Caco-2 (cell line): ENCODE results near the gene EPS15. TPM values are rescaled to one million over a fixed set of nuclear protein-coding genes. Genes with fewer than 3 reads are reported as not detected.

Experiments used
- BruUV-seq: library from RNA; stranded (reverse); fragments of 400-500 nt; replicated peaks from 2 replicates; lab custom pipeline; 2021; lab: Mats Ljungman, UMichigan
- CTCF ChIA-PET: fragments of 300-600 bp; sonication (Branson Sonifier 250); formaldehyde crosslinking; loops from one replicate; lab custom pipeline; 2022; ENCODE audit warnings: antibody characterized with exemption; lab: Charles Lee
- POLR2A ChIA-PET: fragments of 300-600 bp; sonication (Branson Sonifier 250); formaldehyde crosslinking; loops from one replicate; lab custom pipeline; 2022; ENCODE audit warnings: antibody characterized with exemption; lab: Charles Lee
- DNase-seq, 2 experiments: peaks; one replicate each; pipeline versions ENCODE4 v3.0.0 to v3.0.0-alpha.2; 2020 to 2022
- H3K27me3 ChIP-seq: replicated peaks from 2 replicates; pipeline ENCODE4 v1.6.0; 2011; ENCODE audit warnings: low read length; ENCODE audit not compliant: control insufficient read depth, insufficient read depth
- H3K36me3 ChIP-seq: 2 replicates; pipeline ENCODE4 v1.5.1; 2011; ENCODE audit warnings: low read length; ENCODE audit not compliant: control insufficient read depth, insufficient read depth
- H3K4me1 ChIP-seq: fragments of 250-450 bp; sonication (Bioruptor Pico); 2 replicates; pipeline ENCODE4 v1.5.1; 2020; ENCODE audit warnings: mild to moderate bottlenecking
- H3K4me3 ChIP-seq: 2 replicates; pipeline ENCODE4 v1.5.1; 2011; ENCODE audit warnings: low read depth, mild to moderate bottlenecking, control low read depth, low read length
- H3K9me3 ChIP-seq: fragments of 250-450 bp; sonication (Bioruptor Pico); 2 replicates; pipeline ENCODE4 v1.5.1; 2020; ENCODE audit warnings: mild to moderate bottlenecking, moderate library complexity
- H3K27ac Mint-ChIP-seq: one replicate; pipeline ENCODE4 v1.8.0; 2022; ENCODE audit warnings: mixed read lengths; ENCODE audit not compliant: unreplicated experiment
- H3K27me3 Mint-ChIP-seq: one replicate; pipeline ENCODE4 v1.8.0; 2022; ENCODE audit warnings: mixed read lengths; ENCODE audit not compliant: insufficient read depth, unreplicated experiment
- H3K36me3 Mint-ChIP-seq: one replicate; pipeline ENCODE4 v1.8.0; 2022; ENCODE audit warnings: mild to moderate bottlenecking, mixed read lengths; ENCODE audit not compliant: insufficient read depth, unreplicated experiment
- H3K4me1 Mint-ChIP-seq: one replicate; pipeline ENCODE4 v1.8.0; 2022; ENCODE audit warnings: low read depth, mixed read lengths; ENCODE audit not compliant: unreplicated experiment
- H3K4me3 Mint-ChIP-seq: one replicate; pipeline ENCODE4 v1.8.0; 2022; ENCODE audit warnings: mild to moderate bottlenecking, moderate library complexity, mixed read lengths; ENCODE audit not compliant: unreplicated experiment
- H3K9me3 Mint-ChIP-seq: one replicate; pipeline ENCODE4 v1.8.0; 2022; ENCODE audit warnings: mixed read lengths; ENCODE audit not compliant: unreplicated experiment
- intact Hi-C: fragments of 100-400 bp; cut with micrococcal nuclease; formaldehyde crosslinking; loops from one replicate; pipeline ENCODE4 v1.10.0; 2022; ENCODE audit not compliant: unreplicated experiment
- total RNA-seq: library from RNA; stranded (reverse); gene quantifications from 2 replicates; pipeline ENCODE4 v1.2.3, GENCODE V29; 2022
- TF ChIP-seq, protein P1 (sequence below), 2 experiments: fragments of 200-600 bp in 1 of 2; IDR thresholded peaks; 1 replicate in 1 of 2; 2 replicates in 1 of 2; pipeline versions ENCODE4 v1.5.1 to v1.8.0; 2011 to 2022; ENCODE audit warnings: antibody characterized with exemption in 1 of 2, control low read depth in 1 of 2, inconsistent platforms in 1 of 2, low read depth in 1 of 2, low read length in 1 of 2, mild to moderate bottlenecking in 1 of 2, moderate library complexity in 1 of 2; ENCODE audit not compliant: insufficient read depth in 1 of 2, severe bottlenecking in 1 of 2, unreplicated experiment in 1 of 2

EPS15 gene
- total RNA-seq, 1 experiment from 2014 or later: 41.5 TPM

- CTCF ChIA-PET: no interaction called here
- Histone ChIP-seq H3K4me1 (peaks cover 10% of the 10 kb centered on the region; the same call in 1 of the 2 replicates), H3K36me3 (no peaks in the 10 kb centered on the region), H3K4me3 (no peak overlapping the region), H3K27me3 (no peaks in the 10 kb centered on the region), H3K9me3 (no peaks in the 10 kb centered on the region)
- Mint-ChIP-seq H3K4me3 (no peak overlapping the region), H3K9me3 (no peaks in the 10 kb centered on the region), H3K4me1 (peaks cover 7% of the 10 kb centered on the region), H3K27me3 (no peaks in the 10 kb centered on the region), H3K36me3 (peaks cover 1% of the 10 kb centered on the region), H3K27ac (no peak overlapping the region)
- no peak for DNase-seq
- no TSS peak for BruUV-seq
- TF ChIP-seq, protein P1, sequence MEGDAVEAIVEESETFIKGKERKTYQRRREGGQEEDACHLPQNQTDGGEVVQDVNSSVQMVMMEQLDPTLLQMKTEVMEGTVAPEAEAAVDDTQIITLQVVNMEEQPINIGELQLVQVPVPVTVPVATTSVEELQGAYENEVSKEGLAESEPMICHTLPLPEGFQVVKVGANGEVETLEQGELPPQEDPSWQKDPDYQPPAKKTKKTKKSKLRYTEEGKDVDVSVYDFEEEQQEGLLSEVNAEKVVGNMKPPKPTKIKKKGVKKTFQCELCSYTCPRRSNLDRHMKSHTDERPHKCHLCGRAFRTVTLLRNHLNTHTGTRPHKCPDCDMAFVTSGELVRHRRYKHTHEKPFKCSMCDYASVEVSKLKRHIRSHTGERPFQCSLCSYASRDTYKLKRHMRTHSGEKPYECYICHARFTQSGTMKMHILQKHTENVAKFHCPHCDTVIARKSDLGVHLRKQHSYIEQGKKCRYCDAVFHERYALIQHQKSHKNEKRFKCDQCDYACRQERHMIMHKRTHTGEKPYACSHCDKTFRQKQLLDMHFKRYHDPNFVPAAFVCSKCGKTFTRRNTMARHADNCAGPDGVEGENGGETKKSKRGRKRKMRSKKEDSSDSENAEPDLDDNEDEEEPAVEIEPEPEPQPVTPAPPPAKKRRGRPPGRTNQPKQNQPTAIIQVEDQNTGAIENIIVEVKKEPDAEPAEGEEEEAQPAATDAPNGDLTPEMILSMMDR (IDR thresholded peaks at IDR 0.05; ENCODE audit: insufficient read depth in 1 of 2, low read depth in 1 of 2, low read length in 1 of 2, severe bottlenecking in 1 of 2, unreplicated experiment in 1 of 2): no peak
- intact Hi-C loops: no loop called here
- POLR2A ChIA-PET: no interaction called here
These were observed 172.8 kb downstream of the EPS15 start for GRCh38 chr1:51346086-51346942.

DNA sequence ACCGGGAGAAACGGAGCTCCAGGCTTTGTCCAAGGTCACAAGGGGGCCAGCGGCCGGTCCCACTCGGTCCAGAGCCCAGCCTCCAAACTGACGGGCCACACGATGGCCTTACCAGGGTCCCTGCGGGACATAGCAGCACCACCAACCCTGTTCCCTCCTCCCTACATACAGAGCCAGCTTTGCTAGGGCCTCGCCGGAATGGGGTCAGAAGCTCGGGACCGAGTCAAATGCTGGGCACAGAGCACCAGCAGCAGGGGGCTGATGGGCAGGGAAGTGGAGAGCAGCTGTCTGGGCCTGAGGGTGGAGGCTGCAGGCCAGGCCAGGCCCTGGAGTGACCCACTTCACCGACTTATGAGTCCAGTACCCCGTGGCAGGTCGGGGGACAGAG is 173.8 kb downstream of the EPS15 start:
- Histone ChIP-seq H3K9me3 (no peaks in the 10 kb centered on the region), H3K4me1 (peaks cover 10% of the 10 kb centered on the region; the same call in 1 of the 2 replicates), H3K4me3 (peak overlapping the region; percentile 11), H3K36me3 (no peaks in the 10 kb centered on the region), H3K27me3 (no peaks in the 10 kb centered on the region)
- Mint-ChIP-seq H3K4me1 (peaks cover 7% of the 10 kb centered on the region), H3K27ac (no peak overlapping the region), H3K9me3 (no peaks in the 10 kb centered on the region), H3K36me3 (no peaks in the 10 kb centered on the region), H3K4me3 (peak overlapping the region; percentile 78), H3K27me3 (no peaks in the 10 kb centered on the region)
- TF ChIP-seq, protein P1 (IDR thresholded peaks at IDR 0.05; ENCODE audit: insufficient read depth in 1 of 2, low read depth in 1 of 2, low read length in 1 of 2, severe bottlenecking in 1 of 2, unreplicated experiment in 1 of 2): no peak
- ChIA-PET POLR2A (no interaction called here), CTCF (no interaction called here)
- intact Hi-C loops: no loop called here
- BruUV-seq: no TSS peak
- no peak for DNase-seq

DNA sequence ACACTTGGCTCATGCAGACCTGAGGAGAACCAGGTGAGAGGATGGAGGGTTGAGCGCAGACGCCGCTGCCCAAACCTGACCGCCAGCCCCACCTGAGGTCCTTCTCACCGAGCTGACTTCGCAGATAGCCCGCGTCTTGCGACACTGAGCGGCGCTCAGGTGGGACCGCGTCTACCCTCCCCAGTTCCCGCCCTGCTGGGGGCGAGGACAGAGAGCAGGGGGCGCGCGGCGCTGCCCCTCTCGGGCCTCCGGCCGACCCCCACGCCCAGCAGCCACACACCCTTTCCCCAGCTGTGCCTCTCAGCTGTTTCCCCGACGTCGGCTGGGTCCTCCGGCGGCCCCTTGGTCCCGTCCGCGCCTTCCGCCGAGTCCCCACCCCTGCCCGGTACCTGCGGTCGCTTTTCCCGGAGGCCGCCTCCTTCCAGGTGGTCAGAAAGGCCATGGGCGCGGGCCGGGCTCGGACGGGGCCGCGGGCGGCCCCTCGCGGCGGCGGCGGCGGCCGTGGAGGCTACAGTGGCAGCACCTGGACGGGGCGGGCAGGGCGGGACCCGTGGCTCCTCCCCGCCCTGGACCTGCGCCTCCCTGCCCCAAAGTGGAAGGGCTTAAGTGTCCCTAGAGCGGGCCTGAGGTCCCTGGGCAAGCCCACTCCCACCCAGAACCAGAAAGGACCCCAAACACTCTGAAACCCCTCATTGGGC is 174.3 kb downstream of the EPS15 start:
- Mint-ChIP-seq H3K27ac (no peak overlapping the region), H3K9me3 (no peaks in the 10 kb centered on the region), H3K4me1 (peaks cover 7% of the 10 kb centered on the region), H3K27me3 (no peaks in the 10 kb centered on the region), H3K4me3 (peak overlapping the region; percentile 78), H3K36me3 (no peaks in the 10 kb centered on the region)
- BruUV-seq: TSS peak; percentile 41
- TF ChIP-seq, protein P1 (IDR thresholded peaks at IDR 0.05; ENCODE audit: insufficient read depth in 1 of 2, low read depth in 1 of 2, low read length in 1 of 2, severe bottlenecking in 1 of 2, unreplicated experiment in 1 of 2): no peak
- Histone ChIP-seq H3K4me1 (peaks cover 10% of the 10 kb centered on the region; the same call in 1 of the 2 replicates), H3K27me3 (no peaks in the 10 kb centered on the region), H3K9me3 (no peaks in the 10 kb centered on the region), H3K4me3 (peak overlapping the region; percentile 69), H3K36me3 (no peaks in the 10 kb centered on the region)
- intact Hi-C loops: no loop called here
- CTCF ChIA-PET: interaction anchor here (0.6 to 0.7 kb wide), 2 partner anchors 127 to 190 kb away, joined by 3 to 4 read pairs; no protein-coding TSS in a partner anchor
- POLR2A ChIA-PET: no interaction called here
- DNase-seq: peak; percentile 69 to 81
